ENCODE results near the gene CCDC73. TPM values are rescaled to one million over a fixed set of nuclear protein-coding genes. Genes with fewer than 3 reads are reported as not detected.

CCDC73 gene
- not detected in 2 replicates for total RNA-seq

GRCh38 chr11:32794439-32794838, at the start of gene CCDC73:
TSS of gene CCDC73 (minus strand) at chr11:32794662. CDS start at chr11:32760243, 34,419 bp downstream.

GRCh38 chr11:32829680-32830412, 35.4 kb upstream of the CCDC73 start, which contains the start of gene PRRG4:
TSS of gene PRRG4 (plus strand) at chr11:32829927. CDS start at chr11:32830530, 603 bp downstream.

GRCh38 chr11:32583459-32584271, 210.8 kb downstream of the CCDC73 start, which contains the start of gene EIF3M:
TSS of gene EIF3M (plus strand) at chr11:32583831. CDS start at chr11:32583888, 57 bp downstream.

Other genes starting within 250 kb of the CCDC73 start
- 669 and 726 TPM in 2 replicates for gene EIF3M, start 210.8 kb downstream of the CCDC73 start, total RNA-seq
- gene PRRG4, start 35.3 kb upstream of the CCDC73 start, total RNA-seq = under 0.01 and 0.18 TPM in 2 replicates
- 6.6 and 14.4 TPM in 2 replicates for gene QSER1, start 98.1 kb upstream of the CCDC73 start, total RNA-seq
- 8.9 and 11.8 TPM in 2 replicates for gene DEPDC7, start 221.2 kb upstream of the CCDC73 start, total RNA-seq
- gene TCP11L1, start 244.9 kb upstream of the CCDC73 start, total RNA-seq = 17.9 and 21.6 TPM in 2 replicates

All from myometrial cell (primary cell).